PC-9 (cell line): ENCODE data around the gene FAIM2.

Experiments used
- EZH2 ChIP-seq: fragments of 200-600 bp; sonication (generic); IDR thresholded peaks from 2 replicates; pipeline ENCODE4 v1.8.0; 2017; ENCODE audit warnings: antibody characterized with exemption, low read depth
- TF ChIP-seq, protein P1 (sequence below): fragments of 200-600 bp; sonication (generic); conservative IDR thresholded peaks from 2 replicates; pipeline ENCODE4 v1.6.1; 2017; ENCODE audit warnings: mixed run types, antibody characterized with exemption, mild to moderate bottlenecking, moderate library complexity

DNA sequence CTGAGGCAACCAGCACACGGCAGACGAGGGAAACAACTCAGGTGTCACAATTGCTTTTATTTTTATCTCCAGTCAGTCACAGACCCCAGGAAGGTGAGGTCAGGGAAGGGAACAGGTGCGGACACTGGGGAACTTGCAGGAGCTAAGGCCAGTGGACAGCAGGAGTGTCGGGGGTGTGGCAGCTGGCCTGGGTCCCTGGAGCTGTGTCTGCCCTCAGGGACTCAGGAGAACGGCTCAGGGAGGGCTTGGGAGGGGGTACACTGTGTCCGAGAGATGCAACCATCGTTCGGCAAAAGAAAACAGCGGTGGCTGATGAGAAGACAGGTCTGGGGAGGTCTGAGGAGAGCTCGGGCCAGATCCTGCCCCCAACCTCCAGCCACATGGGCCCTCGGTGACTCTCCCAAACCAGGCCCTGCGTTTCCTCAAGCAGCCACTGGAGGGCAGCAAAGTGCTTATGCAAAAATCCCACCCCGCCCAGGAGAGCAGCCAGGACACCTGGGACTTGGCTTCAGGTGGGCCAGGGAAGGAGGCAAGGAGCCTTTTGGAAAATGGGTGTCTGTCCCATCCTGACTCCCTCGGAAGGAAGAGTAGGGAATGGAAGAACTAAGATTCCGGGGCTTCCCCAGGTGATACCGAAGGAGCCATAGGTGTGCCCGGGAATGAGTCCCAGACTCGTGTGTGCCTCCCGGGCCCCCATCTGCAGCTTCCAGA is 36.7 kb downstream of the FAIM2 start:
- TF ChIP-seq, protein P1, sequence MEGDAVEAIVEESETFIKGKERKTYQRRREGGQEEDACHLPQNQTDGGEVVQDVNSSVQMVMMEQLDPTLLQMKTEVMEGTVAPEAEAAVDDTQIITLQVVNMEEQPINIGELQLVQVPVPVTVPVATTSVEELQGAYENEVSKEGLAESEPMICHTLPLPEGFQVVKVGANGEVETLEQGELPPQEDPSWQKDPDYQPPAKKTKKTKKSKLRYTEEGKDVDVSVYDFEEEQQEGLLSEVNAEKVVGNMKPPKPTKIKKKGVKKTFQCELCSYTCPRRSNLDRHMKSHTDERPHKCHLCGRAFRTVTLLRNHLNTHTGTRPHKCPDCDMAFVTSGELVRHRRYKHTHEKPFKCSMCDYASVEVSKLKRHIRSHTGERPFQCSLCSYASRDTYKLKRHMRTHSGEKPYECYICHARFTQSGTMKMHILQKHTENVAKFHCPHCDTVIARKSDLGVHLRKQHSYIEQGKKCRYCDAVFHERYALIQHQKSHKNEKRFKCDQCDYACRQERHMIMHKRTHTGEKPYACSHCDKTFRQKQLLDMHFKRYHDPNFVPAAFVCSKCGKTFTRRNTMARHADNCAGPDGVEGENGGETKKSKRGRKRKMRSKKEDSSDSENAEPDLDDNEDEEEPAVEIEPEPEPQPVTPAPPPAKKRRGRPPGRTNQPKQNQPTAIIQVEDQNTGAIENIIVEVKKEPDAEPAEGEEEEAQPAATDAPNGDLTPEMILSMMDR: peak; percentile 98
- no peak for TF ChIP-seq EZH2
